Lower lobe of right lung (tissue), 2 donors: Measurements from ENCODE around the gene ZNF584. TPM values are rescaled to one million over a fixed set of nuclear protein-coding genes. Genes with fewer than 3 reads are reported as not detected.
"Not testable (repeated sequence)": the region's sequence is repeated elsewhere in the genome, so short reads cannot be mapped to it uniquely, and the experiment has no call there.

Experiments
- ATAC-seq, 2 donors: fragments of 200-7000 bp; cut with Tn5 transposase; one replicate each; pipeline ENCODE4 v1.9.1; 2020 to 2022; ENCODE audit warnings: mild to moderate bottlenecking in 2 of 2, moderate library complexity in 2 of 2
- DNase-seq: peaks from one replicate; pipeline ENCODE4 v3.0.0-alpha.2; 2020
- H3K27ac ChIP-seq: fragments of 200-600 bp; one replicate; pipeline ENCODE4 v1.8.0; 2022
- H3K27me3 ChIP-seq: fragments of 200-600 bp; one replicate; pipeline ENCODE4 v1.8.0; 2022; ENCODE audit warnings: low read depth
- H3K36me3 ChIP-seq: fragments of 200-600 bp; one replicate; pipeline ENCODE4 v1.8.0; 2022; ENCODE audit warnings: mild to moderate bottlenecking
- H3K4me1 ChIP-seq: fragments of 200-600 bp; one replicate; pipeline ENCODE4 v1.8.0; 2022
- H3K4me3 ChIP-seq: fragments of 200-600 bp; one replicate; pipeline ENCODE4 v1.8.0; 2022; ENCODE audit warnings: mild to moderate bottlenecking
- H3K9me3 ChIP-seq: fragments of 200-600 bp; one replicate; pipeline ENCODE4 v1.8.0; 2022
- CTCF ChIP-seq: fragments of 200-600 bp; IDR thresholded peaks from one replicate; pipeline ENCODE4 v1.8.0; 2022; ENCODE audit warnings: antibody characterized with exemption, mild to moderate bottlenecking
- intact Hi-C: fragments of 100-400 bp; cut with DNase I; formaldehyde crosslinking; loops from one replicate; pipeline ENCODE4 v1.11.0; 2022
- total RNA-seq: library from RNA; stranded (reverse); fragmentation: NEBNext Ultra II Directional; extraction: Animal tissue kit (Norgen Biotek cat#: 25700); gene quantifications from one replicate; pipeline ENCODE4 v1.2.1, GENCODE V29; 2021
- donor health status: DM: no; HTN: yes; CAD: no; lungs with severe emphysema.

Gene ZNF584
- total RNA-seq, 1 donor from 2014 or later, result 10.0 TPM

GRCh38 chr19:58429745-58430144 lies 21.3 kb downstream of the ZNF584 start:
- no peaks in the 10 kb centered on the region for H3K4me1 ChIP-seq
- no peak for DNase-seq
- H3K27me3 ChIP-seq, result no peaks in the 10 kb centered on the region
- no peak overlapping the region for H3K4me3 ChIP-seq
- no peak overlapping the region for H3K27ac ChIP-seq
- no peak for ATAC-seq
- H3K36me3 ChIP-seq, result peaks cover 13% of the 10 kb centered on the region
- intact Hi-C loops, result no loop called here
- peaks cover 75% of the 10 kb centered on the region for H3K9me3 ChIP-seq
- no peak for TF ChIP-seq CTCF

- DNase-seq (no peak), ATAC-seq (no peak)
- peaks cover 5% of the 10 kb centered on the region for H3K4me1 ChIP-seq
- intact Hi-C loops, result no loop called here
- TF ChIP-seq CTCF, result no peak
- no peak overlapping the region for H3K27ac ChIP-seq
- H3K4me3 ChIP-seq, result no peak overlapping the region
- peaks cover 96% of the 10 kb centered on the region for H3K9me3 ChIP-seq
- peaks cover 35% of the 10 kb centered on the region for H3K36me3 ChIP-seq
- no peaks in the 10 kb centered on the region for H3K27me3 ChIP-seq
Observed at GRCh38 chr19:58434217-58434616, 25.8 kb downstream of the ZNF584 start.

GRCh38 chr19:58439576-58440554 lies 31.4 kb downstream of the ZNF584 start, which contains the start of gene ZNF132:
TSS of gene ZNF132 (minus strand) at chr19:58440153. CDS start at chr19:58439821, 332 bp downstream.
- intact Hi-C loops, result no loop called here

GRCh38 chr19:58440556-58440955 lies 32.1 kb downstream of the ZNF584 start:
- Histone ChIP-seq H3K27me3 (no peaks in the 10 kb centered on the region), H3K27ac (peak overlapping the region; percentile 81), H3K36me3 (peaks cover 14% of the 10 kb centered on the region), H3K4me1 (peaks cover 9% of the 10 kb centered on the region), H3K4me3 (peak overlapping the region; percentile 76), H3K9me3 (peaks cover 37% of the 10 kb centered on the region)
- DNase-seq, result no peak
- no peak for TF ChIP-seq CTCF
- peak; percentile 2 to 3 for ATAC-seq
- intact Hi-C loops, result no loop called here

More at GRCh38 chr19:58439576-58440554, 31.4 kb downstream of the ZNF584 start, which contains the start of gene ZNF132:
- Histone ChIP-seq H3K4me3 (peak within 1 kb of the TSS; percentile 76), H3K4me1 (peaks cover 9% of the 10 kb centered on the region), H3K9me3 (peaks cover 44% of the 10 kb centered on the region), H3K27me3 (no peaks in the 10 kb centered on the region), H3K36me3 (peaks cover 20% of the 10 kb centered on the region), H3K27ac (peak within 1 kb of the TSS; percentile 81)
- peak; percentile 97 for DNase-seq
- TF ChIP-seq CTCF, result no peak
- ATAC-seq, result peak; percentile 98

GRCh38 chr19:58442986-58443385 lies 34.5 kb downstream of the ZNF584 start:
- intact Hi-C loops, H3K36me3 ChIP-seq, ATAC-seq, H3K4me1 ChIP-seq, H3K27me3 ChIP-seq, H3K27ac ChIP-seq, H3K4me3 ChIP-seq, DNase-seq: not testable (repeated sequence)
- H3K9me3 ChIP-seq, result peaks cover 12% of the 10 kb centered on the region

- intact Hi-C loops, H3K9me3 ChIP-seq, ATAC-seq, H3K4me1 ChIP-seq, H3K4me3 ChIP-seq, H3K27me3 ChIP-seq, H3K27ac ChIP-seq, H3K36me3 ChIP-seq, DNase-seq: not testable (repeated sequence)
Observed at GRCh38 chr19:58448860-58449259, 40.4 kb downstream of the ZNF584 start.

- DNase-seq, H3K27ac ChIP-seq, intact Hi-C loops, H3K4me3 ChIP-seq, H3K27me3 ChIP-seq, ATAC-seq, H3K9me3 ChIP-seq, H3K36me3 ChIP-seq, H3K4me1 ChIP-seq: not testable (repeated sequence)
Observed at GRCh38 chr19:58449980-58450379, 41.5 kb downstream of the ZNF584 start.
